ENCODE measurements around the gene CXADR.
A peak's percentile ranks its signal among the peaks of the same experiment; 100 is the strongest.

CXADR gene

GRCh38 chr21:17492415-17493168, 20.3 kb upstream of the CXADR start:
- TF ChIP-seq GATA2 (IDR thresholded peaks at IDR 0.05; ENCODE audit: low read depth, low read length) (no peak), GATA3 (IDR thresholded peaks at IDR 0.05; ENCODE audit: low read depth, low read length) (no peak)

- TF ChIP-seq GATA3 (IDR thresholded peaks at IDR 0.05; ENCODE audit: low read depth, low read length) (no peak), GATA2 (IDR thresholded peaks at IDR 0.05; ENCODE audit: low read depth, low read length) (no peak)
Observed at GRCh38 chr21:17494051-17494450, 18.8 kb upstream of the CXADR start.

- TF ChIP-seq GATA3 (IDR thresholded peaks at IDR 0.05; ENCODE audit: low read depth, low read length) (no peak), GATA2 (IDR thresholded peaks at IDR 0.05; ENCODE audit: low read depth, low read length) (no peak)
Observed at GRCh38 chr21:17495680-17496079, 17.2 kb upstream of the CXADR start.

DNA sequence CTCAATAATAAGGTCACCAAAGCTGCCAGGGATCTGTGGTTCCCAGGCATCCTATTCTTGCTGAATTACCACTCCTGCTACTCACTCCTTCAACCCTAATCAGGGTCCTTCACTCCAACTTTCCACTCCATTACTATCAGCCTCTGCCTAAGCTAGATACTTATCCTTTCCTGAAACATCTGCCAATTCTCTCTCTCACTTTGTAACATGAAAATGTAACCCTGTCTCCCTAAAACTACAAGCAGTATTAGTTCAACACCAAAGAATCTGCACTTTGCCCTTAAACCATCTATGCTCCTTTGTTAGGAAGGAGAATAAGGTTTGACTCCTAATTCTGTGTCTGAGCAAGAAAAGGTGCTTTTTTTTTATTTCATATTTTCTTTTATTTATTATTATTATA, 15.5 kb upstream of the CXADR start:
- TF ChIP-seq GATA2 (IDR thresholded peaks at IDR 0.05; ENCODE audit: low read depth, low read length): no peak
- no peak for TF ChIP-seq GATA3 (IDR thresholded peaks at IDR 0.05; ENCODE audit: low read depth, low read length)

DNA sequence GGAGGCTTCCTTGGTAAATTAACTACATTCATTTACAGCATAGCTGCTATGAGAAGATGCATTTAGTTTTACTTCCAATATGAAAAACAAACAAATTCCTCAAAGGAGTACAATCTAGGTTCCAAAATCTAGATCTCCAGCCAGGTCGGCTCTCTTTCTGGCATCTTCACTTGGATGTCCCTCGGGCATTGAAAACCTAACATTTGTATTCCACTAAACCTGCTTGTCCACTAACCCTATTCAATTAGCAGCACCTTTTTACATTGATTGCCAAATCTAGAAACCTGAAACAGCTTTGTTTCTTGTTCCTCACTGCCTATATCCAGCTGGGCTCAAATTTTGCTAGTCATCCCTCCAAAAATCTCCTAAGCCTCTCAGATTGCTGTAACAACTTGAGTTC, 14.3 kb upstream of the CXADR start:
- TF ChIP-seq GATA2 (IDR thresholded peaks at IDR 0.05; ENCODE audit: low read depth, low read length) (no peak), GATA3 (IDR thresholded peaks at IDR 0.05; ENCODE audit: low read depth, low read length) (no peak)

GRCh38 chr21:17501107-17502006, 11.5 kb upstream of the CXADR start:
- TF ChIP-seq GATA2 (IDR thresholded peaks at IDR 0.05; ENCODE audit: low read depth, low read length): no peak
- TF ChIP-seq GATA3 (IDR thresholded peaks at IDR 0.05; ENCODE audit: low read depth, low read length): no peak

DNA sequence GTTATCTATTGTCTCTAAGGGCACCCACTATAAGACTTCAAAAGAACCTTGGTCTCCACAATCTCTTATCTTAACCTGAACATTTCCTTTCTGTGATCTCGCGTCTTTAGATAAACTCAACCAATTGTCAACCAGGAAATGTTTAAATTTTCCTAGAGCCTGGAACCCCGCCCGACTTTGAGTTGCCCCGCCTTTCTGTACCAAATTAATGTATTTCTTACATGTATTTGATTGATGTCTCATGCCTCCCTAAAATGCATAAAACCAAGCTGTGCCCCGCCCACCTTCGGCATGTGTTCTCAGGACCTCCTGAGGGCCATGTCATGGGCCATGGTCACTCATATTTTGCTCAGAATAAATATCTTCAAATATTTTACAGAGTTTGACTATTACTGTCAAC, 5.9 kb upstream of the CXADR start:
- TF ChIP-seq GATA2 (IDR thresholded peaks at IDR 0.05; ENCODE audit: low read depth, low read length) (no peak), GATA3 (IDR thresholded peaks at IDR 0.05; ENCODE audit: low read depth, low read length) (no peak)

GRCh38 chr21:17507591-17507990, 5.3 kb upstream of the CXADR start:
- no peak for TF ChIP-seq GATA3 (IDR thresholded peaks at IDR 0.05; ENCODE audit: low read depth, low read length)
- peak; percentile 20; the same call in 1 of the 2 replicates for TF ChIP-seq GATA2 (IDR thresholded peaks at IDR 0.05; ENCODE audit: low read depth, low read length)

GRCh38 chr21:17513214-17514123, 626 bp downstream of the CXADR start:
- TF ChIP-seq GATA2 (IDR thresholded peaks at IDR 0.05; ENCODE audit: low read depth, low read length) (no peak), GATA3 (IDR thresholded peaks at IDR 0.05; ENCODE audit: low read depth, low read length) (no peak)

GRCh38 chr21:17514124-17514845, 1.4 kb downstream of the CXADR start:
- TF ChIP-seq GATA3 (IDR thresholded peaks at IDR 0.05; ENCODE audit: low read depth, low read length) (no peak), GATA2 (IDR thresholded peaks at IDR 0.05; ENCODE audit: low read depth, low read length) (no peak)

GRCh38 chr21:17519208-17519738, 6.4 kb downstream of the CXADR start:
- no peak for TF ChIP-seq GATA2 (IDR thresholded peaks at IDR 0.05; ENCODE audit: low read depth, low read length)
- TF ChIP-seq GATA3 (IDR thresholded peaks at IDR 0.05; ENCODE audit: low read depth, low read length): no peak

GRCh38 chr21:17519965-17520609, 7.2 kb downstream of the CXADR start:
- TF ChIP-seq GATA2 (IDR thresholded peaks at IDR 0.05; ENCODE audit: low read depth, low read length) (no peak), GATA3 (IDR thresholded peaks at IDR 0.05; ENCODE audit: low read depth, low read length) (no peak)

All from SH-SY5Y (cell line).